ENCODE measurements around the gene RPS21.

DNA sequence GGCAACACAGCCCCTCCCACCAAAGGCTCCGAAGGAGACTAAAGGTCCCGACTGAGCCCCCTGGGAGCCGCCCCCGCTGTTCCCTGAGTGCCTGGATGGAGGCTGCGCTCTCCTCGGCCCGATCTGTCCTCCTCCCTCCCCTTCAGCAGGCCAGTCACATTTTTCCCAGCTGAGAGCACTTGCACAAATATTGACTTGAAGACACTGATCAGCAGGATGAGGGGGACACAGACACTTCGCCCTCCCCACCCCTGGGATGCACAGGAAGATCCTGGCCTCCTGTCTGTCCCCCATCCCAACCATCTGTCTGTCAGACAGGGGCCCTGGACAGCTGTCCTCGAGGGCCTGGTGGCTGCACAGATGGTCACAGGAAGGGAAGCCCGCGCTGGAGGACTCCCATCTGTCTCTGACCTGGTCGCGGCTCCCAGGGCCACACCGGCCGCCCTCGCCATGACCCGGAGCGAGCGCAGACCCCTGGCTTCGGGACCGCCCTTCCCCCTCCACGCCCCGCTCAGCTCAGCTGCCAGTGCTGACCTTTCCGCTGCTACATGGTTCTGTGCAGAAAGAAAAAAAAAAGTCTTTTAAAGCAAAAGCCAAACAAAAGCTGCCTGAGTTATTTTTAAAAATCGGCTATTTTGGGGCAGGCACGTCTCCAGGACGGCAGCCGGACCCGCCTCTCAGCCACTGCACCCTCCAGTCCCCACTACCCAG is 30.9 kb upstream of the RPS21 start:
- TF ChIP-seq ZNF549 (CRISPR knock-in tag; IDR thresholded peaks at IDR 0.05) (no peak), SIN3A (IDR thresholded peaks at IDR 0.05; ENCODE audit: borderline replicate concordance, low read depth, low read length) (no peak), POLR2AphosphoS5 (IDR thresholded peaks at IDR 0.05; ENCODE audit: low read depth, low read length) (no peak), SUZ12 (IDR thresholded peaks at IDR 0.05; ENCODE audit: low read depth, low read length) (no peak), ARNT2 (CRISPR knock-in tag; IDR thresholded peaks at IDR 0.05; ENCODE audit: low read depth) (no peak), FLYWCH1 (CRISPR knock-in tag; IDR thresholded peaks at IDR 0.05) (no peak)
- TF ChIP-seq, protein P1, sequence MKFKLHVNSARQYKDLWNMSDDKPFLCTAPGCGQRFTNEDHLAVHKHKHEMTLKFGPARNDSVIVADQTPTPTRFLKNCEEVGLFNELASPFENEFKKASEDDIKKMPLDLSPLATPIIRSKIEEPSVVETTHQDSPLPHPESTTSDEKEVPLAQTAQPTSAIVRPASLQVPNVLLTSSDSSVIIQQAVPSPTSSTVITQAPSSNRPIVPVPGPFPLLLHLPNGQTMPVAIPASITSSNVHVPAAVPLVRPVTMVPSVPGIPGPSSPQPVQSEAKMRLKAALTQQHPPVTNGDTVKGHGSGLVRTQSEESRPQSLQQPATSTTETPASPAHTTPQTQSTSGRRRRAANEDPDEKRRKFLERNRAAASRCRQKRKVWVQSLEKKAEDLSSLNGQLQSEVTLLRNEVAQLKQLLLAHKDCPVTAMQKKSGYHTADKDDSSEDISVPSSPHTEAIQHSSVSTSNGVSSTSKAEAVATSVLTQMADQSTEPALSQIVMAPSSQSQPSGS (CRISPR knock-in tag; IDR thresholded peaks at IDR 0.05) = no peak
- TF ChIP-seq, protein P2, sequence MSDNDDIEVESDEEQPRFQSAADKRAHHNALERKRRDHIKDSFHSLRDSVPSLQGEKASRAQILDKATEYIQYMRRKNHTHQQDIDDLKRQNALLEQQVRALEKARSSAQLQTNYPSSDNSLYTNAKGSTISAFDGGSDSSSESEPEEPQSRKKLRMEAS (IDR thresholded peaks at IDR 0.05) = no peak
- TF ChIP-seq, protein P3, sequence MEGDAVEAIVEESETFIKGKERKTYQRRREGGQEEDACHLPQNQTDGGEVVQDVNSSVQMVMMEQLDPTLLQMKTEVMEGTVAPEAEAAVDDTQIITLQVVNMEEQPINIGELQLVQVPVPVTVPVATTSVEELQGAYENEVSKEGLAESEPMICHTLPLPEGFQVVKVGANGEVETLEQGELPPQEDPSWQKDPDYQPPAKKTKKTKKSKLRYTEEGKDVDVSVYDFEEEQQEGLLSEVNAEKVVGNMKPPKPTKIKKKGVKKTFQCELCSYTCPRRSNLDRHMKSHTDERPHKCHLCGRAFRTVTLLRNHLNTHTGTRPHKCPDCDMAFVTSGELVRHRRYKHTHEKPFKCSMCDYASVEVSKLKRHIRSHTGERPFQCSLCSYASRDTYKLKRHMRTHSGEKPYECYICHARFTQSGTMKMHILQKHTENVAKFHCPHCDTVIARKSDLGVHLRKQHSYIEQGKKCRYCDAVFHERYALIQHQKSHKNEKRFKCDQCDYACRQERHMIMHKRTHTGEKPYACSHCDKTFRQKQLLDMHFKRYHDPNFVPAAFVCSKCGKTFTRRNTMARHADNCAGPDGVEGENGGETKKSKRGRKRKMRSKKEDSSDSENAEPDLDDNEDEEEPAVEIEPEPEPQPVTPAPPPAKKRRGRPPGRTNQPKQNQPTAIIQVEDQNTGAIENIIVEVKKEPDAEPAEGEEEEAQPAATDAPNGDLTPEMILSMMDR (CRISPR knock-in tag; IDR thresholded peaks at IDR 0.05) = no peak

All from HepG2 (cell line).